T47D (cell line): ENCODE data around the gene MAML3.

Experiments
- DNase-seq, 2 experiments: peaks; one replicate each; pipeline versions ENCODE4 v3.0.0 to v3.0.0-alpha.2; 2011 to 2012; ENCODE audit warnings: low read depth in 1 of 2, low spot score in 1 of 2
- JUND ChIP-seq: IDR thresholded peaks from 2 replicates; pipeline ENCODE4 v1.6.1; 2012; ENCODE audit warnings: low read depth
- in situ Hi-C: cut with HindIII; loops from 2 replicates; pipeline ENCODE4 v1.10.0; 2016; ENCODE audit warnings: low sequenced_read_pairs, low pct_unique_long_range_greater_than_20kb

MAML3 gene

DNA sequence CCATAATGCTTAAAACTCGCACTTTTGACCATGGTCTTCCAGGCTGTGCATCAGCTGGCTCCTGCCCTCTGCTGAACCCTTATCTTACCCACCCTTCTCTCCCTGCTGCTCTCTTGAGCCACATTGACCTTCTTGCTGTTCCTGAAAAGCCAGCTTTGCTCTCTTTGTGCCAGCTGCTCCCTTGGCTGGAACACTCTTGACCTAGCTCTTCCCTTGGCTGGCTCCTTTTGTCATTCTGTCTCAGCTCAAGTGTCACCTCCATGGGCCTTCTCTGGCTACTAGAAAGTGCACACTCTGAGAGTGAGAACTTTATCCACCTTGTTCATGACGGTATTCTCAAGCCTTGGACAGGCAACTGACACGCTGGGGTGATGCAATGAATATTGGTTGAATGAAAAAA is 376.2 kb downstream of the MAML3 start:
- DNase-seq = no peak
- no peak for TF ChIP-seq JUND
- in situ Hi-C loops = no loop called here

DNA sequence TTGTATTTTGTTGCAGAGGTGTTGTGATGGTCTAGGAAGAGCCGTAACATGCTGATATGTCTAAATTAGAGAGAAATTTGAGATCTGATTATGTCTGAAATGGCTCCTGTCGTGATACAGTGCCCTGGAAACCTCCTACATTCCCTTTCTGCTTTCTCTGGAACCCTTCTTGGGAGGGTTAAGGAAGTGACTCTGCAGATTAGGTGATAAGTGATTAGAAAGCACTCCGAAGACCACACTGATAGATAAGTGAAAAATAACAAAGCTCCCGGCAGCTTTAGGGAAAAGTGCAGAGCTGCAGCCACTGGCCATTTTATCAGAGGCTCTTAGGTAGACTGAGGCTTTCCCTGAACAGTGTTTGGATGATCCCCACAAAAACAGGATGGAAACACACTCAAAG is 377.7 kb downstream of the MAML3 start:
- no peak for DNase-seq
- in situ Hi-C loops = no loop called here
- TF ChIP-seq JUND = no peak

DNA sequence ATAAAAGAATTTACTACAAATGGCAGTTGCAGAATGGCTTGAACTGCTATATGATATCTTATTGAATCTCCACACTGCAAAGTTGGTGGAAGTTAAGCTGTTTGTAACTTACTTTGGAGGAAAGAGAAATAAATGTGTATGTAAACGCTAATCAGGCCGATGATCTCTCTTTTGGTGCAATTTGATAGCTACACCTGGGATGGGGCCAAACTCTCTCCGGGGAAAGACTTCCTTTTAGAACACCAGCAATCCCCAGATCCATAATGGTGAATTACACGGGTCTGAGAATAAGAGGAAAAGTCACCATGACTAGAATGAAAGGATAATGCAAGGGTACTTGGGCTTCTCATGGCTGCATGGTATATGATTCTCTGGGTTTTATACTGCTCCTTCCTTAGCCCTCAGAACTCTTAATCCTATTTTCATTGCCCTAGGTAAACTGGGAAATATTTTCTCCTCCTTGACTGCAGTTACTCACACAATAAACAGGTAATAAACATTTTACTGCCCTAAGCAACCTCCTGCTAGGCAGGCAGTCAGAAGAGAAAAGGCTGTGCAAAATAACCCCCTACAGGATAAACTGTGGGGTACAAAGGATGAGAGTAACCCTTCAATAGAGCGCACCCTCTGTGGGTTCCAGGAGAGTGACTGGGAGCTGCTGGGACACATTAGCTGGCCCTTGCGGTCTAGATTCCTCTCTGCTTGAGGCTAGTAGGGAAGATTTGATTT is 379.1 kb downstream of the MAML3 start:
- no peak for TF ChIP-seq JUND
- DNase-seq = no peak
- in situ Hi-C loops = no loop called here

DNA sequence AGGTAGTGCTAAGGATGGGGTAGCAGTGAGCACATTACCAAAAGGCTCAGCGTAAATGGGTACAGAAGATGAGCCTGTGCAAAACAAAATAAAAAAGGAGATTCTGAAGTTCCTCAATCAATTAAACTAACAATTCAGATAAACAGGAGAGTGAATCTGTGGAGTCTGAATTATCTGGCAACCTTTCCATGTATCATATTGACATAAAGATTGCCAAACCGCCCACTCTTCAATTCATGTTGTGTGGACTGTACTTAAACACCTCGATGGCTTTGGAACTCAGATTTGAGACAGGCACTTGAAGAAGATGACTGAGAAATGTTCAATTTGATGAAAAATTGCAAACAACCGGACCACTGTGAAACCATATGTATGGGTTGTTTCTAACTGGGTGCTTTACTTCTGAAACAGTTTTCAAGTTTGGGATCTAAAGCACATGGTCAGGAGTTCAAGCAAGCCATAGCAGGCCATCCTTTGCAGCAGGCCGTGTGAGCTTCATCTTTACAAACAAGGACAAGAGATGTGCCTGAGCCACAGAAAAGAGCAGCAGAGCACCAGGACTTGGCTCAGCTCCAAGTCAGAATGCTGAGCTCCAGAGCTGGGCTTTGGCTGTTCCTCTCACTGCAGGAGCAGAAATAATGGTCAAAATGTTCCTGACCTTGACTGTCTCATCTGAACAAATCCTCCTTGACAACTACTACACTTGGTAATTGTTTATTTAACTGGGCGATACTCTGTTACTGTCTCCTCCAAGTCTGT is 380.2 kb downstream of the MAML3 start:
- DNase-seq = no peak
- TF ChIP-seq JUND = no peak
- in situ Hi-C loops = no loop called here

DNA sequence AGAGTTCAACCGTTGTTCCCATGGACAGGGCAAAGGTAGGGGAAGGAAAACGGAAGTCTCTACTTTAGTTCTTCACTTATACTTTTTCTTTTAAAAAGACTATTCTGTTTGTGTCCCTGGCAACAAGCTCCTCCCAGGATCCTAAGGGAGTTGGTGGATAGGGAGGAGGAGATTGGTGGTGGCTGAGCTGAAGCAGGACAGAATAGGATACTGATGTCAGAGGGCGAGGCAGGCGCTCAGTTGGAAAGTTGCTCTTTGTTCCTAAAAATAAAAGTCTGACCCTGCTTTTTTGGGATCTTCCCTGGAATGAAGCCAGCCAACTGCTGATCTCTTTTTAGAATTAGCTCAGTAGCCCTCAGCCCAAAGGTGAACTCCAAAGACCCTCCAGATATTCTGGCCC is 383.6 kb downstream of the MAML3 start:
- TF ChIP-seq JUND = no peak
- DNase-seq = no peak
- in situ Hi-C loops = no loop called here

DNA sequence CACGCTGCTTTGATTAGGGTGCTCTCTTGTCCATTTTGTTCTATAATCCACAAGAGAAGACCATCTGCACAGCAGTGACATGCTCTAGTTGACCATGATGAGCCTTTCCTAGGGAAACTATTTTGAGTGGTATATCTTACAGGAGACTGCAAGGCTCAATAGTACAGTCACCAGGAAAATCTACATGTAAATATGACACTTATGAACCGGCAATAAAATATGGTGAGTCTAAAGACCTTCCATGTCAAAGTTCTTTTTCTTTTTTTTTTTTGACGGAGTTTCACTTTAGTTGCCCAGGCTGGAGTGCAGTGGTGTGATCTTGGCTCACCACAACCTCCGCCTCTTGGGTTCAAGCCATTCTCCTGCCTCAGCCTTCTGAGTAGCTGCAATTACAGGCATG is 384.6 kb downstream of the MAML3 start:
- DNase-seq = no peak
- in situ Hi-C loops = no loop called here
- no peak for TF ChIP-seq JUND

DNA sequence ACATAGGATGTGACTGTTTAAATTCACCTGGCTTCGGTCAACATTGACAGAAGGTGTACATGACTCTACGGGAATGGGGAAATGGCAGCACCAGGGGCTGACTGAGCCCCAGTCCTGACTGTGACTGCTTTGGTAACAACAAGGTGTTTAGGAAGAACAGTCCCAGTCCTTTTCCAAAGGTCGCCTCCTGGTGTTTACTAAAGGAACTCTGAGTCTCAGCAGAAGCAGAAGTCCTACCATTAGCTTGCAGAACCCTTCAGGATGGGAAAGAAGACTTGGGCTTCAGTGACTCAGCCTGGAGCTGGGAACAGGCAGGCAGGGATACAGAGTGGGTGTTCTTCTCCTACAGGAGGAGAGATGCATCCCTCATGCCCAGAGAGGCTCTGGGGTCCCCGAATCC is 385.1 kb downstream of the MAML3 start:
- no peak for DNase-seq
- no peak for TF ChIP-seq JUND
- in situ Hi-C loops = no loop called here

DNA sequence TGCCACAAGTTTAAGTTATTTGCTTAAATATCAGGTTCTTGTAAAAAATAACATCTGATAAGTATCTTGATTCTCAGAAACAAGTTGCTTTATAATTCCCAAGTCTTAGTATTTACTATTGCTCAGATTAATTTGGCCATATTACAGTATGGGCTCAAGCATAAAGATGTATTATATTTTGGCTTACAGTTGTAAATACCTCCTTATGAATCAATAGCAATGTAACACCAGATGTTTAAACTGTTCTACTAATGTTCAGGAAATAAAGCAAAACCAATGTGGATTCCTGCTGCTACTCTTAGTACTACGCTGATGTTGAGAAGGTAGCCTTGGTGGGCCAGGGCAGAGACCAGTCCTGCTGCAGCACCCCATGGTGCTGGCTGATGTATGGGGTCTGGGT is 385.6 kb downstream of the MAML3 start:
- no peak for DNase-seq
- in situ Hi-C loops = no loop called here
- no peak for TF ChIP-seq JUND

DNA sequence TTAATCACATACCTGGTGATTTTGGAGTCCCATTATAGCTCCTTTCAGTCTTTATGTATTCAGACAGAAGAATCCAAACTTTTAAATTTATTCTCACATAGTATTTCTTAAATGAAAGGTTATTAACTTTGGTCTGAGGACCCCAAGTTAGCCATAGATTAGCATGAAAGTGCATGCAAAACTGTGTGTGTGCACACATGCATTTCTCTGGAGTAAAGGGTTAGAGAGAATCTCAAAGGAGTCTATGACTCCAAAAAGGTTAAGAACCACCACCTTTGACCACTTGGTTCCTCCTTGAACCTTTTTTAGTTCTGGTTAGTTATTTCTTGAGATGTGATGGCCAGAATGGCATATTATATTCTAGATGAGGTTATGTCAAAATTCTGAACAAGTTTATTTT is 386.4 kb downstream of the MAML3 start:
- TF ChIP-seq JUND = no peak
- in situ Hi-C loops = no loop called here
- no peak for DNase-seq

DNA sequence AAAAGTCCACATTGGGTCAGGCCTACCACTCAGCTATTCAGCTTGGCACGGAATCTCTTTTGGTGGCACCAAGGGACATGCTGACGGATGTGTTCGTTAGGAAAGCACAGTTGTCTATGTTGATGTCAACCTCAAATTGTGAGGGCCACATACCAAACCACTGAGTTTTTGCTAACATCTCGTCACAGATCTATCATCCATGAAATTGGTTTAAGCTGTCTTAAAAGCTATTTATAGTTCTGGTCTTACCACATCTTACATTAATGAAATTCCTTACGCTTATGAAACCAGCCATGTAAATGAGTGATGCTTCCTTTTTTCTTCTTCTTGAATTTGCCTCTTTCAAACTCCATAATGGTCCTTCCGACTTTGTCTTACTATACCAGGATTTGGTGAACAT is 386.8 kb downstream of the MAML3 start:
- in situ Hi-C loops = no loop called here
- no peak for TF ChIP-seq JUND
- no peak for DNase-seq

DNA sequence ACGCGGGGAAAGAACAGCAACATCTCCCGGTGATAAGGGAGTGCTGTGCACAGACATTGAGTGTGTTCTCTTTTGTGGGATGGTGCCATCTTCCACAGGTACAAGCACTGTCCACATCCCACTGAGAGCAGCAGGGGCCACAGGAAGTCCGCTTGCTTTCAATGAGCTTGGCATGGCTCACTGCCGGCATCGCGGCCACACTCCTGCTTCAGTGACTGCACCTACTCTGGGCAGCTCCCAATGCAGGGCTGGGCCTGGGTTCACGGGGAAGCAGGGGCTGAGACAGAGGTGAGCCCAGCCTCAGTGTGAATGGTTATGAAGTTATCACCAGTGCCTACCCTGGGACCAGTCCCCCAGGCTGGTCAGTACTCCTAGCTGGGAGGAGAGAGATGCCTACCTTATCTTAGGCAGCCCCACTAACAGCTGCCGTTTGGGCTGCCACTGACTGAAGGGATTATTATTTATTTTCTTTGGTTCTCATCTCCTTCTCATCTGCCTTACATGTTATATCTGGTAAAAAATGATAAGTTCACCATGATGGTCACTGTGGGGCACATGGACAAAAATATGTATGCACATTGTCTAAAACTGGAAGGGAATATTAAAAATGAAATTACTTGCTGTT is 389.2 kb downstream of the MAML3 start:
- TF ChIP-seq JUND = no peak
- no peak for DNase-seq
- in situ Hi-C loops = no loop called here

DNA sequence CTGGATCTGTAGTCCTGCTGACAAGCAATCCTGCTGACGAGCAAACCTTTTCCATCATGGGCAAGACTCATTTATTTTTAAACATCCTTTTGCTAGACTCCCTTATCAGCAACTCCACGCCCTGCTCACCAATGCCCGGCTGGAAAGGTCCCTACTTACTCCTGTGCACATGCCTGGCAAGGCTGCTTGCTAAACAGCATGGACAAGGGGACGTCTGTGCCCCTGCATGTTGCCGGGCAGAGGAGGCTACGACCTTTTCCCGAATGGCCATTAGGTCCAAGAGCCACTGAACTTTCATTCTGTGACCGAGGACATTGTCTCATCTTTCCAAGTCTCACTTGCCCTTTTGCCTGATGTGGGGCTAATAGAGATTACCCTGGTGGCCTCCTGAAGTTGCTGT is 389.8 kb downstream of the MAML3 start:
- DNase-seq = no peak
- in situ Hi-C loops = no loop called here
- TF ChIP-seq JUND = no peak

DNA sequence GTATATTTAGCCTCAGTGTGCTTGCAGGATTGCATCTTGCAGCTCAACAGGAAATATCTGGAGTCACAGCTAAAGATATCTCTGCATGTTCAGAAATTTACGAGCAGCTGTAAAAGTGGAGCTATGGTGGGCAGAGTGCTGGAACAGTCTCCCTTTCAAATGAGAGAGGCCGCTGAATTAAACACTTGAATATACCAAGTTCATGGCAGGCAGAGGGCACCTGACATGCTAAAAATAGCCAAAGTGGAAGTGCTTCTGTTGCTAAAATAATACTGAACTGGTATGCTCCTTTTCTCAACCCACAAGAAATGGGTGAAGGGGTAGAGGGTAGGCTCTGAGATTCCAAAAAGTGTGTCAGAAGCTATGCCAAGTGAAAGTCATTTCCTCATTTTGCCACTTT is 390.3 kb downstream of the MAML3 start:
- TF ChIP-seq JUND = no peak
- no peak for DNase-seq
- in situ Hi-C loops = no loop called here
